Hepatocyte (in vitro differentiated cells): ENCODE data around the gene PCDHB16.

Experiments
- CTCF ChIP-seq: fragments of 200-600 bp; sonication (generic); IDR thresholded peaks from 2 replicates; pipeline ENCODE4 v1.5.1; 2016; ENCODE audit warnings: antibody characterized with exemption, mild to moderate bottlenecking; ENCODE audit not compliant: poor library complexity
- EZH2 ChIP-seq: fragments of 200-600 bp; sonication (generic); IDR thresholded peaks from 2 replicates; pipeline ENCODE4 v1.6.1; 2016; ENCODE audit warnings: antibody characterized with exemption, mild to moderate bottlenecking, borderline replicate concordance
- EZH2phosphoT487 ChIP-seq: fragments of 200-600 bp; sonication (generic); IDR thresholded peaks from one replicate; pipeline ENCODE4 v1.6.1; 2018; ENCODE audit warnings: antibody characterized with exemption, mild to moderate bottlenecking, low read depth, moderate library complexity; ENCODE audit not compliant: unreplicated experiment, severe bottlenecking

- no peak for TF ChIP-seq CTCF
- no peak for TF ChIP-seq EZH2phosphoT487
- TF ChIP-seq EZH2, result no peak
Observed at GRCh38 chr5:141208478-141208877, 26.3 kb downstream of the PCDHB16 start, which contains the start of gene PCDHB12.
